Embryonic facial prominence (tissue), 1 donor: ENCODE measurements around the gene BBS7.

Source experiments
- DNase-seq: peaks from one replicate; pipeline ENCODE4 v3.0.0-alpha.2; 2016; ENCODE audit errors: extremely low spot score

BBS7 gene

DNA sequence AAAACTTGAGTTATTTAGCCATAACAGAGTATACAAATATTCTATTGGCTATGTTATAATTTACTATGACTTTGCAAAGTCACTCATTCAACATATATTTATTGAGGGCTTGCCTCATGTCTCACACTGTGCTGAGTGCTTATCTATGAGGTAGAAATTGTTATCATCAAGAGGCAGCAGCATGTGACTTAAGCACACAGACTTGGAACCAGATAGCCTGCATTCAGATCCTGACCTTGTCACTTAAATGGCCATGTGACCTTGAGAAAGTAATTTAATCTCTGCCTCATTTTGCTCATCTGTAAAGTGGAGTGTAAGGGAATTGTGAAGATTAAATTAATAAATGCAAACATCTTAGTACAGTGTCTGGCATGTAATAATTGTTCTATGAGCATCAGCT lies 79.3 kb downstream of the BBS7 start:
- no peak for DNase-seq

GRCh38 chr4:121789960-121790829 lies 80.1 kb downstream of the BBS7 start:
- no peak for DNase-seq

DNA sequence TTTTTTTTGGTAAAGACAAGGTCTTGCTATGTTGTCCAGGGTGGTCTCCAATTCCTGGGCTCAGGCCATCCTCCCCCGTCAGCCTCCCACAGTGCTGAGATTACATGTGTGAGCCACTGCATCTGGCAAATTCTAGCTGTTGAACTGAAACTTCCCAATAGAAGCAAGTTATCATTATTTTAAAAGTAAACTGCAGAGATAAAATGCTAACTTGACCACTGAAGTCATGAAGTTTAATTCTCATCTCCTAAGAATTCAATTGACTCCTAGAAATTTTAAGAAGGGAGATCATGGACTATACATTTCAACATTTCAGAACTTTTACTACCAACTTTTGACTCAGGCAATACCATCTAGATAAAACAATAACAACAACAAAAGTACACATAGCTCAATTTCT lies 80.8 kb downstream of the BBS7 start:
- DNase-seq, result no peak

GRCh38 chr4:121788896-121789295 lies 81.4 kb downstream of the BBS7 start:
- DNase-seq, result no peak

DNA sequence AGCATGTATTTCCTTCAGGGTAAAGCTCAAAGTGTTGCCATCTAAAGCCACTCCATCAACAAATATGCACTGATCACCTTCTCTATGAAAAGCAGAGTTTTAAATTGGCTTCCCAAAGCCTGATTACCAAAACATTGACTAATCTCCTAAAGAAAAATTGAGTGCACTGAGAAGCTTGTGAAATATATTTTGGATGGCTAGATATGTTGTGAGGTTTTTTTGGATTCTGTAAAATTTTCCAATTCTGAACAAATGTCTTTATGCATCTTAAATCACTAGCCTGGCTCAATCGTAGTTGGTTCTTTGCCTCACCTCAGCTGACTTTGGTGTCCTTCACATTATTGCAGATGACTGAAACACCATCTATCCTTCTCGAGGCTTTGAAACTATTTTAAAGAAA lies 84.1 kb downstream of the BBS7 start:
- DNase-seq, result no peak

- DNase-seq, result no peak
Measured at GRCh38 chr4:121785479-121785878, 84.8 kb downstream of the BBS7 start.

DNA sequence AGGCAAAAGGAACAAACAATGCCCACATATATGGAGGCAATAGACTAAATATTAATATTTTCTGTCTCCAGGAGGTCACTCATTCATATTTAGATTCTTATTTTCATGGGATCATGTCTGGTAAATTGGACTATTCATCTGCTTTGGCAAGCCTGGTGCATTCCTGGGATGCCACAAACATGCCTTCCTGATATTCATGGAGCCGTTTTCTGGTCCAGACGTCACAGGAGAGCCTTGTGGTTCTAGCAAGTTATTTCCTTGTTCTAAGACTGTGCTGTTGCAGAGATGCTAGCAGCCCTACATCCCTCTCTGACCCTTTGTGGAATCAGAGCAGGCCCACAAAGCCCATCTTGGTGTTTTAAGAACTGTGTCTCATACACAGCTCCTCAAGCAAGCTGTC lies 85.3 kb downstream of the BBS7 start:
- DNase-seq, result no peak

GRCh38 chr4:121784401-121784800 lies 85.9 kb downstream of the BBS7 start:
- no peak for DNase-seq

- DNase-seq, result no peak
Measured at GRCh38 chr4:121783210-121783609, 87.1 kb downstream of the BBS7 start.

GRCh38 chr4:121778991-121779628 lies 91.2 kb downstream of the BBS7 start:
- no peak for DNase-seq

DNA sequence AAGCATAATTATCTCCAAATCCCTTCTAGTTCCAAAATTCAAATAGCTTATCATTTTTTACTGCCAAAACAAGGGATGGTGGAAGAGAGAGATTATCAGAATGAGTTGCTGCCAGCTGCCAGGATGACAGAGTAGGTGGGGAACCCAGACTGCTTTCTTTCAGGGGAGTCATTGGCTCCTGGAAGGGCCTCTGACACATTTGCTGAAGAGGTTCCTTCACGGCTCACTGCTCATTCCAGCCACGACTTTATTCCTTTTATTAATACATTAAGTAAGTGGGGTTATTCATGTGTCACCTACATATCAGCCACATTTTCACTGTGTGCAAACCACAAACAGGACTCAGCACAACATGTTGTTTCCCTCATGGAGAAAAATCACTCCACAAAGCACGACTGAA lies 92.6 kb downstream of the BBS7 start:
- DNase-seq, result no peak

GRCh38 chr4:121776610-121777401 lies 93.5 kb downstream of the BBS7 start:
- no peak for DNase-seq
